GM21515 (cell line): ENCODE measurements around the gene NCMAP.
"Not testable (repeated sequence)": the region's sequence is repeated elsewhere in the genome, so short reads cannot be mapped to it uniquely, and the experiment has no call there.

Experiments used
- ATAC-seq: cut with Tn5 transposase; IDR thresholded peaks from one replicate; pipeline ENCODE4 v1.9.1; 2021; ENCODE audit not compliant: unreplicated experiment

NCMAP gene

DNA sequence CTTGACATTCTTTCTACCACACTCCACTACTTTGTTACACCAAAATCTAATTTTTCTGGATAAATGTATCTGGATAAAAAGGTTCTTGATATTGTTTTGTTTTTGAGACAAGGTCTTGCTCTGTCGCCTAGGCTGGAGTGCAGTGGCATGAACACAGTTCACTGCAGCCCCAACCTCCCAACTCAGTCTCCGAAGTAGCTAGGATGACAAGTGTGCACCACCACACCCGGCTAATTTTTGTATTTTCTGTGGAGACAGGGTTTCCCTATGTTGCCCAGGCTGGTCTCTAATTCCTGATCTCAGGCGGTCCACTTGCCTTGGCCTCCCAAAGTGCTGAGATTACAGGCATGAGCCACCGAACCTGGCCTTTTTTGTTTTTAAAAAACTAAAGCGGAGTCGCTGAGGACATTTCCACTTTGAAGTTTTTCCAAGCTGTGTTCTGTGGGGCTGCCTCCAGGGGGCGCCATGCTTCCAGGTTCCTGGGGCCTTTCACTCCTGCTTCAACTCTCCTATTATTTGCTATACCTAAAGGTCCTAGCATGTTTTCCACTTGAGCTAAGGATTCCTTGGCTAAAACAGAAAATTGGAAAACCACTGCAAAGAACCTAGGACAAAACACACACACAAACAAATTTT is 14.1 kb upstream of the NCMAP start:
- no peak for ATAC-seq

DNA sequence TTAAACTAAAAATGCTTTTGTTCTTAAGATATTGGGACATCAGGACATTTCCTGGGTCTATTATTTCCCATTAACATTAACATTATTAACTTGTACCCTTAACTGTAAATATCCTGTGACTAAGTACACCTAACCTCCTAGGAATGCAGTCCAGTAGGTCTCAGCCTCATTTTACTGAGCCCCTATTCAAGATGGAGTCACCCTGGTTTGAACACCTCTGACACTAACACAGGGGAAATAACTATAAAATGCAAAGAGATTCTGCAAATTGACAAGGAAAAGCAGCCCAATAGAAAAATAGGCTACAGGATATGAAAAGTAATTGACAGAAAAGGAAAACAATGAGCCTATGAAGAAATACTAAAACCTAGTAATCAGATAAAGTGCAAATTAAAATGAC is 11.6 kb upstream of the NCMAP start:
- ATAC-seq = no peak

DNA sequence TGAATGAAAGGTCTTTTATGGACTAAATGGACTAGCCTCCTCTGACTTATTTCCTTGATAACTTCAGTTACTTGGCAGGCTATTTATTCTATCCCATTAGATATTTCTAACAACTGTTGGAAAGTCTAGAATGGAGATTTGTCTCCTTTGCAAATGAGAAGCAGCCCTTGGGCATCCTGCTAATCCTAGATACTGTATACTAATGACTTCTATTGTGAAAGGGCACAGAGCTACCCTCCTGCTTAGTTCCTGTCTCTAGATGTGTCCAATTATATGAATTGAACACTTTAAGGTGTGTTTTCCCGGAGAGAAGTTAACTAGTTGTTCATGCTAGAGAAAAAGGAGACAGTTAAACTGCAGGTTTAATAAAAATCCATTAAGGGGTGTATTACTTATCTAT is 10.2 kb upstream of the NCMAP start:
- no peak for ATAC-seq

DNA sequence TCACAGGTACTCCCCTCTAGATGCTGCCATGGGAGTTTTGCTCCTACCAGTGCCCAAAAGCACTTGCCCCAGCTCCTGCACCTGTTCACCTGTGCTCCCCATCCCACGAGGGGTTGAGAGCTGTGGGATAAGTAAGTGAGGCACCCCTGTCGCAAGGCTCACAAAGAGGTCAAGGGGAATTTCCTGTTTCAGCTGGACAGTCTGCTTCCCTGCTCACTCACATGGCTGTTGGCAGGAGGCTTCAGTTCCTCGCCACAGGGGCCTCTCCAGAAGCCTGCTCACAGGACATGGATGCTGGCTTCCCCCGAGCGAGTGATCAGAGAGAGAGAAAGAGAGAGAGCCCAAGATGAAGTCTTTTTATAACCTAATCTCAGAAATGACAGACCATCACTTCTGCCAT is 8.7 kb upstream of the NCMAP start:
- ATAC-seq = no peak

DNA sequence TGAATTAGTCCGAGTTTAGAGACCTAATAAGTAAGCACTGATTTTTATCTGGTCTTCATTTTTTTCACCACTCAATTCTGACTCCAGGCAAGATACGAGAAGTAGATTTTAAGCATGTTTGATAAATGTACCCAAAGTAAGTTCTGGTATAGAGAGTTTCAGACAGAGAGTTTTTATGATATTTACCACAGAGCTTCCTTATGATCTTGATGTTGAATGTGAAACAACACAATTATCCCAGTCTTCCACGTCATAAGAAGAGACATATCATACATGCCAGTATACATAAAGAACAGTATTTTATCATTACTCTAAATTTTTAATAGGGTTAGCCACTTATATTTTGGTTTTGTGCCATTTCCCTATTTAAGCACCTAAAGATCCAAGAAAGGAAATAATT is 7.8 kb upstream of the NCMAP start:
- ATAC-seq = no peak

DNA sequence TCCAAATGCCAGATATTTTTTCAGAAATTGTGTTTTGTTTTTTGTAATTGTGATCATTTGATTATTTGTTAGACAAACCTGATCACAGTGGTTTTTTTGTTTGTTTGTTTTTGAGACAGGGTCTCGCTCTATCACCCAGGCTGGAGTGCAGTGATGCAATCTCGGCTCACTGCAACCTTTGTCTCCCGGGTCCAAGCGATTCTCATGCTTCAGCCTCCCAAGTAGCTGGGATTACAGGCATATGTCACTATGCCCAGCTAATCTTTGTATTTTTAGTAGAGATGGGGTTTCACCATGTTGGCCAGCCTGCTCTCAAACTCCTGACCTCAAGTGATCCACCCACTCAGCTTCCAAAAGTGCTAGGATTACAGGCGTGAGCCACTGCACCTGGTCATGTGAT is 6.7 kb upstream of the NCMAP start:
- not testable (repeated sequence) for ATAC-seq

DNA sequence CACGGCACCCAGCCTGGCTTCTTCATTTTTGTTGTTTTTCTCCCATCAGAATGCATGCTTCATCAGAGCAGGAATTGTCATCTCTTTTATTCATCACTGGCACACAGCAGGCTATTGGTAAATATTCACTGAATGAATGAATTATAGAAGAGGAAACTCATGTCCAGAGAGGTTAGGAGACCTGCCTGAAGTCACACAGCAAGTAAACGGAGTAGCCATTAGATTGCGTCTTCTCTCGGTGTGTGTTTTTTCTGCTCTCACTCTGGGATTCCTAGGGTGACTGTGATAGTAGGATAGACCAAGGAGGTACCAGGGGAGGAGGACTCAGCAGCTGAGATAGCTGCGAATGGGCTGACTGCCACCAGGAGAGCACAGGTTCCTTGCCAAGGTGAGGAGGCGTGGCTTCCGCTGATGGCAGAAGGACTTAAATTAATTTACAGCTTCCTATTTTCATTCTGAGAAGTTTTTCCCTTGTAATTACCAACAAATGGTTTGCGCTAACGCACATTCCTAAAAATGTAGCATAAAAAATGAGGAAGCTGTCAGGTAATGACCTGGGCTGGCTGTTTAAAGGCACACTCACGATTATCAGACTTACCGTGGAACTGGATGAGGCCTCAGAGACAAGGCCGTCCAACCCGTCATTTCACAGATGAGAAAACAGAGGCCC is 4.5 kb upstream of the NCMAP start:
- ATAC-seq = no peak

DNA sequence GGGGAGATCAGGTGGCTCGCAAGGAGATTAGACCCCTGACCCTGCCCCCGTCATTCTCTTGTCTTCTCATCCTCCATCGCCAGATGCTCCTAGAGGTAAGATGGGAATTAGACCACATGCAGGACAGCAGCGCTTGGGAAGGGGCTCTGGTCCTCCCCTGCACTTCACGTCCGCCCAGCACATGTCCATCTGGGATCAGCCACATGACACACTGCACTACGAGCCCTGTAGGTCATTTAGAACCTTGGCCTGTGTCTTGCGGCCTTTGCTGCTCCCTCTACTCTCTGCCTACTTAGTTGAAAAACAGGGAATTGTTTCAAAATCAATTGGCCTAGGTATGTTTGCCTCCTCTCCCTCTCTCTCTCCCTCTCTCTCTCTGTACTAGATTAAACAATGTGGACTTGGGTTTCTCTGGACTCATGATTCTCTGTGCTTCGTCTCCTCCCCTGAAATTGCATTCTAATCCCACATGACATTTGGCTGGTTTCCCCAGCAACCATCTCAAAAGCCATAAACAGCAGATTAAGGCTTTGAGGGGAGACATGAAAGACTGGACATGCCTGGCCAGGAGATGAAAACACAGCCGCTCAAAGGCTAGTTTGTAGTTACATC is 3.8 kb upstream of the NCMAP start:
- no peak for ATAC-seq

DNA sequence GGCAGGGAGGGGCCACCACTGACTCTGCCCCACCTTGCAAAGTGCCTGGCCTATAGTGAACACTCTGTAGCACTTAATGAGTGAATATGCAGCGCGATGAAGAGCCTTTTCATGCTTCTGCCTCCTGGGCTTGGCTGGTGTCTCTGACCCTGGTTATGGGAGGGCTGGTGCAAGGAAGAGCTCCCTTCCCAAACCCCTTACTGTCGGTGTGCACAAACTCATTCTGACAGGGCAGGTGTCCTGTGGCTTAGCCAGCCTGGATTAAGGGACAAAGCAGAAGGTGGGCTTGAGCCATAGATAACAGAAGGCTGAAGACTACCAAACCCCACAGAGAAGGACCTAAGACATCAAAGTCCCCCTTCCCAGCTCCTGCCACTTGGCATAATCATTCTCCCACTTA is 2.0 kb upstream of the NCMAP start:
- no peak for ATAC-seq

DNA sequence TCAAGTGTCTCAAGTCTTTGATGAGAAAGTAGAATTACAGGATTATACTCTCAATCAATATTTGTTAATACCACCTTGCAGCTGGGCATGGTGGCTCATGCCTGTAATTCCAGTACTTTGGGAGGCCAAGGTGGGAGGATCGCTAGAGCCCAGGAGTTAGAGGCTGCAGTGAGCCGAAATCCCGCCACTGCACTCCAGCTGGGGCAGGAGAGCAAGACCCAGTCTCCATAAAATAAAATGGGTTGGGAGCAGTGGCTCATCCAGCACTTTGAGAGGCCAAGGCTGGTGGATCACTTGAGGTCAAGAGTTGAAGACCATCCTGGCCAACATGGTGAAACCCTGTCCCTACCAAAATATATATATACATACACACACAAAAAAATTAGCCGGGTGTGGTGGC is 1.2 kb upstream of the NCMAP start:
- no peak for ATAC-seq

DNA sequence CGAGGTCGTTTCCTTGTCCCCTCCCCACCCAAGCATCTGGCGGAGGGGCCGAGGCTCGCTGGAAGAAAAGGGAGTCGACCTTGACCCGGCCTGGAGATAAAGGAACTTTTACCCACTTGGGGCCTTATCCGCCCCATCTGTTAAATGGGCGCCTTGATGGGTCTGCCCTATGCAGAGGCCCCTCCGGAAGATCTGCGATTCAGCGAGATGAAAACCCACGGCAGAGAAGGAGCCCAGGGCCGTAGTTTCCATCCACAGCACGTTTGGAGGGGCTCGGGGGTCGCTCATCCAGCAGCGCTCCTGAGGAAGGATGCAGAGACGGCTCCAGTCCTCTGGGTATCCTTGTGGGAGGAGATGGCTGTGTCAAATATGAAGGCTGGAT is 518 bp downstream of the NCMAP start:
- ATAC-seq = no peak

DNA sequence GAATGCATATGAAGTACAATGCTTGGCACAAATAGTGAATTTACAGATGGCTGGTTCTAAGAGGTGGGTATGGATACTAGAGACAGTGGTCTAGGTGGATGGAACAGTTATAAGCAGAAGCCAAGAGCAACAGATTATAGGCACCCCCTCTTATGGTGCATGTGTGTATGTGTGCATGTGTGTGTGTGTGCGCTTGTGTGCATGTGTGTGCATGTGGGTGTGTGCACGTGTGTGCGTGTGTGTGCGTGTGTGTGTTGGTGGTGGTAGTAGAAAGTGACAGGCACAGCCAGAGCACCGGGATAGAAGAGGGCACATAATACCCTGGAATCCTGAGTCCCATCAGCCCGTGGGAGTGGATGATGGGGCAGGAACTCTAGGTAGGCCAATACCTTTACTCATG is 1.3 kb downstream of the NCMAP start:
- no peak for ATAC-seq

DNA sequence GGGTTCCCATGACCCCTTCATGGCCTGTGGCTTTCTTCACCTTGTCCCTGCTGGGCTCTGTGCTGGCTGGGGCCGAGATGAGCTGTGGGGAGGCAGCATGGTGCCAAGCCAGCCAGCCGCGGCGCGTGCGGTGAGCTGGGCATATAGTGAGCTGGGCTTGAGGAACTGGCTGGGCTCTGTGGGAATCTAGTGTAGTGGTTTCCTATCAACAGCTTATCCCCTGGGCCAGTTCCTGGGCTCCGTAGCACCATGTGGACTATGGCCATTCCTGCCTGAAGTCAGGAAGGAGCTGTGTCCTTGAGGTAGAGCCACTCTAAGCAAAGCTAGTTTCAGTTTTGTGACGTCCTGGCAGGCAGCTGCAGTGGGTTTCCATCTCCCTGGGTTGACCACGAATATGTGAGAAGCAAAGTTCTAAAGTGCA is 1.8 kb downstream of the NCMAP start:
- no peak for ATAC-seq

DNA sequence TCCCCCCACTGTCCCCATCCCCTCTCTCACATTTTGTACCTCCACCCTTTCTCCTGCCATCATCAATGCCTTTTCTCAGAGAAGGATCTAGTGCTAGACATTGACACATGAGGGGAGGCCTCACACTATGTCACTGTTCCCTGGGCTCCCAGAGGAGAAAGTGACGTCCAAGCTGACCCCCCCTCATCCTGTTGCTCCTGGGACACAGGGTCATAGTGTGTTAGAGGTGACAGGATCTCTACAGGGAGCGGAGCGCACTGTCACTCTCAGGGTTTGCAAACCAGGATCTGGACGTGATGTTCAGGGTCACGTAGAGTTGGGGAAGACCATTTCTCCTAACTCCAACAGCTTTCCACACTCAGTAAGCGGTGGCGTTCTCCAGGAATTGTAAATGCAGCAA is 2.6 kb downstream of the NCMAP start:
- ATAC-seq = no peak

DNA sequence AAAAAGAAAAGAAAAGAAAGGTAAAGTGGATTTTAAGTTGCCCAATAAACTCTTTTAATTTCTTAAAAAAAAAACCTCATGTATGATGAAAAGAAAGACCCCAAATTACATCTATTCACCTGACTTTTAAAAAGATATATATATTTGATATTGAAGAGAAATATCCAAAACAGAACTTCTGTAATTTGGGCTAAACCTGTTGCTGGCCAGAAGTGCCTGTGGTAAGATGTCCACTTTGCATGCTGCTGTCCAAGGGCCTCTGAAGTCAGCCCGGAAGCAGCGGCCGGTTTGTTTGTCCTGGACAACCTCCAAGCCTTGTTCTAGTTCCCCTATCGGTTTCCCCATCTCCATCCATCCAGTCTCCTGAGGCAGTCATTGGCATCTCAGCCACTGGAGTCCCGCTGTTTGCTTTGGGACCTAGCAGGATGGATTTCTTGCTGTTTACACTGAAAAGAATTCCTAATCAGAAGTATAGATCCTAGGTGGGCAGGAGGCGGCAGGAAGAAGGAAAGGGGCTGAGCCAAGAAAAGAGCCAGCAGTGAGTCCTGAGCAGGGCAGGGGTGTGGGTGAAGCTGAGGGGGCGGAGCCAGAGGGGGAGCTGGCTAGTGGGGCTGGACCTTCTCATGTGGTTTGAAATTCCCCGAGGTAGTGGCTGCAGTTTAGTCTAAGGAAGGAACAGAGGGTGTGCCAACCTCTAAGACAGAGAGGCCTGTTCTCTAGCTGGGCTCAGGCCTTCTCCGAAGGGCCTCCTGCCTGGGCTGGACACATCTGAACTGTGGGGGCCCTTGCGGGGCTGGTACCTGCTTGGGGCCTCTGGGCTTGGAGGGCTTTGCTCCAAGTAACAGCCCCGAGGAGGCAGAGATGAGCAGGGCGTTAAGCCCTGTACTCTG is 3.3 kb downstream of the NCMAP start:
- ATAC-seq = no peak

DNA sequence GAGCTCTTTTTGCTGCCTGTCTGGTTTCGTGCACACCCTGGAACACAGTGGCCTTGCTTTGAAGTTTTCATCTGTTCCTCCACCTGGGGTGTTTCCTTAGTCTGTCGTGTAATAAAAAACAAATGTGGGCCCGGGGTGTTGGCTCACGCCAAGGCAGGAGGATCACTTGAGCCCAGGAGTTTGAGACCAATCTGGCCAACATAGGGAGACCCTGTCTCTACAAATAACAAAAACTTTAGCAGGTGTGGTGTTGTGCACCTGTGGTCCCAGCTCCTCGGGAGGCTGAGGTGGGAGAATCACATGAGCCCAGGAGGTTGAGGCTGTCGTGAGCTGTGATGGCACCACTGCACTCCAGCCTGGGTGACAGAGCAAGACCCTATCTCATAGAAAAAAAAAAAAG is 4.5 kb downstream of the NCMAP start:
- ATAC-seq = no peak

DNA sequence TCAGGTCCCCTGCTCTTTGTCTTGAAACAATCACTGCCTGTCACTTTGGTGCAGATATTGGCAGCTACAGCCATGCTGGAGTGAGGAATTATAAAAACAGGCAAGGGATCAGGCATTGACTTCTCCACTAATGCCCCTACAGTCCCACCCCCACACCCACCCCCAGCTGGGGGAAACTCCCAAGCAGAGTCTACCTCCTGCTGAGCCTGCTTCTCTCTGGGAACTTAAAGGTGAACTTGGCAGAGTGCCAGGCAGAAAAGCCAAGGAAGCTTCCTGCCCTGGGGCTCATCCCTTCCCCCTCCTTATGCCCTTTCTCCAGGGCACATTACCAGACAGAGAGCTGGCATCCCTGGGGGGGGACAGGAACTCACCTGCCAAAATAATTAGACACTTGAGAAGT is 6.7 kb downstream of the NCMAP start:
- no peak for ATAC-seq

DNA sequence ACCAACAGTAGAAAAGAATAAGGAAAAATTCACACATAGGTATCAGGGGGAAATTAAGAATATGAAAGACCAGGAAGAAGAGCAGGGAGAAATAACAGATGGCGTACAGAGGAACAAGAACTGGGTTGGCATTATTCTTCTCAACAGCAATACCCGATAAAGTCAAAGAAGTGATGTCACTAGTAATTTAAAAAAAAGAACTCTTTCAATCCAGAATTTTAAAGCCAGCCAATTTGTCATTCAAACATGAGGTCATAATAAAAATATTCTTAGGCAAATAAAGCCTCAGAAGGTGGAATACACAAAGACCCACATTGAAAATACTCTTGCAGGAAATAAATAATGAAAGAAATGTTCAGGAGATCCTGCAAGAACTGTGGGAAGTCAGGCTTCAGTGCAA is 8.8 kb downstream of the NCMAP start:
- ATAC-seq = no peak

DNA sequence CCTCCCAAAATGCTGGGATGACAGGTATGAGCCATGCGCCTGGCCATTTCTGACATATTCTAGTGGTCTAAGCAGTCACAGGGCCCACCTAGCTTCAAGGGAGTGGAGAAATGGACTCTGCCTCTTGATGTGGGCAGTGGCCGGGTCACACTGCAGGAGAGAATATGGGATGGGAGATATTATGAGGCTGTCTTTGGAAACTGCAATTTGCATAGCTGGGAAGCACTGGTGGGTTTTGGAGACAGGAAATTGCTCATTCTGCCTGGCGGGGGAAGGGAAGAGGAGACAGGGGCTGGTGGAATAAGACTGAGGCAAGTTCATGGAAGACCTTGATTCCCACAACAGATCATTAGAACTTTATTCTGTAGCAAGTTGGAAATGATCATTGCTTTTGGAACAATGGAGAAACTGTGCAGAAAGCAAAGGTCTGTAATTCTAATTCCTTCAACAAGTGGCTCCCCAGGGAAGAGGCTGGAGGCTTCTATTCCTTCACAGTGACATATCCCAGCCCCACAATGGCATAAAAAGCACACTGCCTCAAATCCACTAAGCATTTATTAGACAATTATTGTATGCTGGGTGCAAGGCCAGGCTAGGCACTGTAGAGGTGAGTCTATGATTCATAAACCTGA is 10.5 kb downstream of the NCMAP start:
- no peak for ATAC-seq

DNA sequence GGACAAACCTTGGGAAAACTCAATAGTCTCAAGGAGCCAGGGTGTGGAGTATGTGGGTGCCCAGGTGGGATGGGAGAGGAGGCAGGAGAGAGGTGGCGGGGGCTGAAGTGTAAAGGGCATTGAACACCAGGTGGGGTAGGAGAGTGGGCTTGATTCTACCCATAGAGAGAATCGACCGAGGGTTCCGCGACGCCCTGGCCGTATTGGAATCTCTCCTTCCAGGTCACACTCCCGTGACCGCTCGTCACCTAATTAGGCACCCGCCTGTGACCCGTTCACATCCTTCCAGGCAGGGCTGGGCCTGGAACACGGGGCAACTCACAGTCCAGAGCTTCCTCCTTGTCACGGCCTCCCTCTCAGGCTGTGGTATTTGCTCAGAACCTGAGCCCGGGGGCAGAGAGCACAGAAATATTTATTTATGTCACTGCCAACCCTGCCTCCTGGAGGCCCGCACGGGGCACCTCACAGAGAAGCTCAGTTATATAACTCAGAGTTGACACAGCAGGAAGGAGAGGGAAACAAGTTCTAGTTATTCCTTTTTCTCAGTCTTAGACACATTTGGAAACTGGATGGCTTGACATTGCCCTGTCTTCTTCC is 12.0 kb downstream of the NCMAP start:
- no peak for ATAC-seq

DNA sequence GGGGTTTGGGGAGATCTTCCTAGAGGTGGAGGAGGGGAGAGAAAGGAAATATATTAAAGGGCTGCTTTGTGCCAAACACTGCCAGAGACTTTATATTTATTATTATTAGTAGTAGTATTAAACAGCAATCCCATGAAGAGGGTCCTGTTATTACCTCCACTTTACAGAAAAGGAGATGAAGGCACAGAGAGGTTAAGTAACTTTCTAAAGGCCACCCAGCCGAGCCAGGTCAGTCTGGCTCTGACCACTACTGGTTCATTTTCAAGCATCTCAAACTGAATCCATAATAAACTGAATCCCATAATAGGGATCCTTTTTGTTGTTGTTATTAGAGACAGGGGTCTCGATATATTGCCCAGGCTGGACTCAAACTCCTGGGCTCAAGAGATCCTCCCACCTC is 12.6 kb downstream of the NCMAP start:
- ATAC-seq = no peak
